Activated CD8-positive, alpha-beta memory T cell treated with anti-CD3 and anti-CD28 coated beads, Interleukin-2, amount 10 ng/mL, durations not matched to agents 7 days and 5 days (primary cell): ENCODE measurements around the gene HIPK2. TPM values are rescaled to one million over a fixed set of nuclear protein-coding genes. Genes with fewer than 3 reads are reported as not detected.

Source experiments
- ATAC-seq: fragments of 150-1000 bp; cut with Tn5 transposase; one replicate; pipeline ENCODE4 v1.10.0; 2021; ENCODE audit warnings: moderate library complexity
- CTCF ChIA-PET: fragments of 350-600 bp; sonication (Branson Sonifier 250); formaldehyde crosslinking; loops from one replicate; lab custom pipeline; 2021; ENCODE audit warnings: antibody characterized with exemption; lab: Charles Lee
- DNase-seq: peaks from one replicate; pipeline ENCODE4 v3.0.0-alpha.2; 2020
- H3K27ac Mint-ChIP-seq: one replicate; pipeline ENCODE4 v1.8.0; 2021; ENCODE audit warnings: mild to moderate bottlenecking, mixed read lengths
- H3K27me3 Mint-ChIP-seq: one replicate; pipeline ENCODE4 v1.8.0; 2021; ENCODE audit warnings: mixed read lengths
- H3K36me3 Mint-ChIP-seq: one replicate; pipeline ENCODE4 v1.8.0; 2021; ENCODE audit warnings: mild to moderate bottlenecking, mixed read lengths
- H3K4me1 Mint-ChIP-seq: one replicate; pipeline ENCODE4 v1.8.0; 2021; ENCODE audit warnings: mixed read lengths
- H3K4me3 Mint-ChIP-seq: one replicate; pipeline ENCODE4 v1.8.0; 2021; ENCODE audit warnings: mild to moderate bottlenecking, moderate library complexity, mixed read lengths
- H3K9me3 Mint-ChIP-seq: one replicate; pipeline ENCODE4 v1.8.0; 2022; ENCODE audit warnings: low read depth, mixed read lengths
- total RNA-seq, 2 experiments: library from RNA; stranded (reverse); gene quantifications; one replicate each; pipeline ENCODE4 v1.2.3, GENCODE V29; 2021

The HIPK2 gene
- total RNA-seq, 2 experiments from 2014 or later, result 20.2 to 21.4 TPM

DNA sequence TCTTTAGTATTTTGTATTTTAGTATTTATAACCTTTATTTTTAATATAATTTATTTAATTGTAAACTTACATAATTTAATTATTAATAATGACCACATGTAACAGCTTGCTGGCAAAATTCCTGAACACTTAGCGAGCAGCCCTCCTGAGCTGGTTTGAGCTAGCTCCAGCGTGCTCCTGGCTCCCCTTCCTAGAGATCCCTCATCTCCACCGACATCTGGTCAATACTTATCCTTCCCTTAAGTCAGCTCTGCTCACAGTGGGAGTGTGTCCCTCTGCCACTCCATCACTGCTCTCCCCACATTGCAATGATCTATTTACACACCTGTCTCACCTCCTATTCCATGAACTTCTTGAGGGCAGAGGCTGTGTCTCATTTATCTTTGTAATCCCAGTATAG, 30.6 kb upstream of the HIPK2 start:
- no peak overlapping the region for H3K27ac Mint-ChIP-seq
- DNase-seq, result no peak
- H3K4me1 Mint-ChIP-seq, result peaks cover 10% of the 10 kb centered on the region
- no peak for ATAC-seq
- H3K4me3 Mint-ChIP-seq, result no peak overlapping the region
- peaks cover 3% of the 10 kb centered on the region for H3K9me3 Mint-ChIP-seq
- CTCF ChIA-PET, result interaction anchor here (1.2 to 1.5 kb wide), 2 partner anchors 16 to 24 kb away, joined by 3 to 4 read pairs; no protein-coding TSS in a partner anchor
- H3K36me3 Mint-ChIP-seq, result no peaks in the 10 kb centered on the region
- H3K27me3 Mint-ChIP-seq, result peaks cover 7% of the 10 kb centered on the region

DNA sequence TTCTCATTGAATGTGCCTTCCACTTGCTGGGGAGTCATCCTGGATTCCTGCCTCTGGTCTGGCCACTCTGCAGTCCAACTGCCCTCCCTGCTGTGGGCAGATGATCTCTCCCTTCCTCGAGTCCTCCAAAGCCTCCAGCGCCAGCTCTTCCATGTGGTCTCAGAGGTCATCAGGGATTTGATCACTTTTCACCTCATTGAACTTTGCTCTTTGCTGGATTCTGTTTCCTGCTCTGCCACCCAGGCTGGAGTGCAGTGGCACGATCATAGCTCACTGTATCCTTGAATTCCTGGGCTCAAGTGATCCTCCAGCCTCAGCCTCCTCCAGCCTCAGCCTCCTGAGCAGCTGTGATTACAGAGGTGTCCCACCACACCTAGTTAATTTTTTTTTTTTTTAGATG, 29.2 kb upstream of the HIPK2 start:
- peaks cover 9% of the 10 kb centered on the region for H3K27me3 Mint-ChIP-seq
- DNase-seq, result no peak
- CTCF ChIA-PET, result no interaction called here

DNA sequence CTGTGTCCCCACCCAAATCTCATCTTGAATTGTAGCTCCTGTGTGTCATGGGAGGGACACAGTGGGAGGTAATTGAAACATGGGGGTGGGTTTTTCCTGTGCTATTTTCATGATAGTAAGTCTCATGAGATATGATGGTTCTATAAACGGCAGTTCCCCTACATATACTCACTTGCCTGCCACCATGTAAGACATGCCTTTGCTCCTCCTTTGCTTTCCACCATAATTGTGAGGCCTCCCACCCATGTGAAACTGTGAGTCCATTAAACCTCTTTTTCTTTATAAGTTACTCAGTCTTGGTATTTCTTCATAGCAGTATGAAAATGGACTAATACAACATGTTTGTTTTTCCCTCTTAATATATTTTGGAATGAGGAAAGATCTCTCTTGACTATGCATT, 26.8 kb upstream of the HIPK2 start:
- H3K4me1 Mint-ChIP-seq, result peaks cover 4% of the 10 kb centered on the region
- H3K27me3 Mint-ChIP-seq, result peaks cover 7% of the 10 kb centered on the region
- peaks cover 4% of the 10 kb centered on the region for H3K36me3 Mint-ChIP-seq
- H3K27ac Mint-ChIP-seq, result no peak overlapping the region
- CTCF ChIA-PET, result no interaction called here
- ATAC-seq (no peak), DNase-seq (no peak)
- peaks cover 10% of the 10 kb centered on the region for H3K9me3 Mint-ChIP-seq
- H3K4me3 Mint-ChIP-seq, result no peak overlapping the region

More for the DNA sequence above, 29.2 kb upstream of the HIPK2 start:
- H3K4me1 Mint-ChIP-seq, result peaks cover 7% of the 10 kb centered on the region
- H3K27ac Mint-ChIP-seq, result no peak overlapping the region
- H3K36me3 Mint-ChIP-seq, result peaks cover 4% of the 10 kb centered on the region
- ATAC-seq, result no peak
- peaks cover 10% of the 10 kb centered on the region for H3K9me3 Mint-ChIP-seq
- no peak overlapping the region for H3K4me3 Mint-ChIP-seq

DNA sequence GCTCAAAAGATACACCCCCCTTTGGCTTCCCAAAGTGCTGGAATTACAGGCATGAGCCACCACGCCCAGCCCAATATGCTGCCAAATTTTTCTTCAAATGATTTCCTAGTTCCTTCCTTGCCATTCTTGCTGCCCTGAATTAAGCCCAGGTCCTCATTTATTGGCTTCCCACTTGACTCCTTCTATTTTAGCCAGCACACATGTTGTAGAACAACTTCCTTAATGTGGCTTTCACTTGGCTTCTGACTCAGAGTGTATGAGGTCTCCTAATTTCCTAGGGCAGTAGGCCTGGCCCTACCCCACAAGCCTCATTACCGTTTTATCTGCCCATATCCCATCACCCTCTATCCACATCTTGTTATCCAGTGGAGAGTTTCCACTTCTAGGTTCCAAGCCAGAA, 21.8 kb upstream of the HIPK2 start:
- peaks cover 6% of the 10 kb centered on the region for H3K36me3 Mint-ChIP-seq
- ATAC-seq (no peak), DNase-seq (no peak)
- CTCF ChIA-PET, result no interaction called here
- H3K27ac Mint-ChIP-seq, result no peak overlapping the region
- peaks cover 5% of the 10 kb centered on the region for H3K4me1 Mint-ChIP-seq
- no peak overlapping the region for H3K4me3 Mint-ChIP-seq
- peaks cover 10% of the 10 kb centered on the region for H3K27me3 Mint-ChIP-seq
- peaks cover 10% of the 10 kb centered on the region for H3K9me3 Mint-ChIP-seq

DNA sequence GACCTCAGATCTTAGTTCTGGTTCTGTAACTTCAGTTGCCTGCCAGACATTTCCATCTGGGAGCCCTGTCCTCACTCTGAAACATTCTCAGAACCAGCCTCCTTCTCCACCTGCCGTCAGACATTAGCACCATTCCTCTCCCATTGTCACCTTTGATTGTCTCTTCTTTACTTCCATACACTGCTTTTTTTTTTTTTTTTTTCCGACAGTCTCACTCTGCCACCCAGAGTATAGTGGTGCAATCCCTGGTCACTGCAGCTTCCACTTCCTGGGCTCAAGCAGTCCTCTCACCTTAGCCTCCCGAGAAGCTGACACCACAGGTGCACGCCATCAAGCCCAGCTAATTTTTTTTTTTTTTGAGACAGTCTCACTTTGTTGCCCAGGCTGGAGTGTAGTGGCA, 21.1 kb upstream of the HIPK2 start:
- peaks cover 10% of the 10 kb centered on the region for H3K9me3 Mint-ChIP-seq
- H3K36me3 Mint-ChIP-seq, result peaks cover 6% of the 10 kb centered on the region
- no peak overlapping the region for H3K27ac Mint-ChIP-seq
- ATAC-seq (no peak), DNase-seq (no peak)
- H3K4me3 Mint-ChIP-seq, result no peak overlapping the region
- peaks cover 10% of the 10 kb centered on the region for H3K27me3 Mint-ChIP-seq
- peaks cover 5% of the 10 kb centered on the region for H3K4me1 Mint-ChIP-seq
- CTCF ChIA-PET, result no interaction called here

DNA sequence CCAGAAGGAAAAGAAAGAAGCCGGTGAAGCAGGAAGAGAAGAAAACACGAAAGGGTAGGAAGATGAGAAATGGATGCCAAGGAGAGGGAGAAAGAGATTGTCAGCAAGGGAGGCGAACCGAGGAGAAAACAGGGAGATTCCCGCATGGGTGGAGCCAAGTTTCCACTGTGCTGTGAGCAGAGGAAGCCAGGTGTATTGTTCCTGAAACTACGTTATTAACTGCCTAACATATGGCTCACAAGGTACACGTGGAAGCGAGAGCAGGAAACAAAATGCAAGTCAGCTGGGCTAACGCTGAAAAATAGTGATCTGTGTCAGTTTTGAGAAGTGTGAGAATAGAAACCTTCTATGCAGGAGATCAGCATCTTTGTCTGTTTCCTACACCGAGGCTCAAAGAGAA, 20.4 kb upstream of the HIPK2 start:
- ATAC-seq (no peak), DNase-seq (no peak)
- H3K4me3 Mint-ChIP-seq, result no peak overlapping the region
- CTCF ChIA-PET, result no interaction called here
- peaks cover 5% of the 10 kb centered on the region for H3K4me1 Mint-ChIP-seq
- H3K9me3 Mint-ChIP-seq, result peaks cover 10% of the 10 kb centered on the region
- no peak overlapping the region for H3K27ac Mint-ChIP-seq
- H3K36me3 Mint-ChIP-seq, result peaks cover 6% of the 10 kb centered on the region
- peaks cover 10% of the 10 kb centered on the region for H3K27me3 Mint-ChIP-seq

DNA sequence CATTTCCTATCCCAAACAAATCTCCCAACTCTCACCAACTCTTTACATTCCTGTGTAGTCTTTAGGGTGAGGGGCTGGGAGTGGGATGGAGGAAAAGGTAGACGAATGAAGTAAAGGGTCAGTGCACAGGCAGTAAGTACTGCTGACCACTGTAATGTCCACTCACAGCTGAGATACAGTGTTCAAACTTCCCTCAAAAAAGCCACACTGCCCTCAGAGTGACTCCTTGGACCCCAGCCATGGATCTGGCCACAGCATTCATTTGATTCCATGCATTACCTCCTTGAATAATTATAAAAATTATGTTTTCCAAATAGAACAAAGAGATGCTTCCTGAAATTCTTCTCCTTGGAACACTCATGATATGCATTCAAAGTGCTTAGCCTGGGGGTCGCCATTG, 19.8 kb upstream of the HIPK2 start:
- H3K27me3 Mint-ChIP-seq, result peaks cover 8% of the 10 kb centered on the region
- ATAC-seq, result no peak

DNA sequence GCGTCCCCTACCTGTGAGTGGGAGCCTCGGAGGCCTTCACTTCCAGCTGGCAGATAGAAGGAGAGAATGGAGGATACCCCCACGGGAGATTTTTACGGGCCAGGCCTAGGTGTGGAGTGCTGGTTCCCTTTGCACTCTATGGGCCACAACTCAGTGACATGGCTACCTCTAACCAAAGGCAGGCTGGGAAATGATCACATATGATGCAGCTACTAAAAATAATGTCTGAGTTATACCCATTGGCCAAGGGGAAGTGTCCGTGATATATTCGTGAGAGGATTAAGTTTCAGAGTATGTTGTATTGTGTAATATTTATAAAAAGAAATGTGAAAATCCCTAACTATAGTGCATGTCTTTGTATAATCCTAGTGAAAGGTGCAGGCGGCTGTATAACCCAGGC, 13.5 kb upstream of the HIPK2 start:
- DNase-seq (no peak), ATAC-seq (no peak)
- CTCF ChIA-PET, result interaction anchor here (1.0 kb wide), 1 partner anchor 141 kb away, joined by 3 read pairs; no protein-coding TSS in a partner anchor
- no peak overlapping the region for H3K27ac Mint-ChIP-seq
- peaks cover 8% of the 10 kb centered on the region for H3K27me3 Mint-ChIP-seq
- no peaks in the 10 kb centered on the region for H3K4me1 Mint-ChIP-seq
- peaks cover 3% of the 10 kb centered on the region for H3K9me3 Mint-ChIP-seq
- no peak overlapping the region for H3K4me3 Mint-ChIP-seq
- peaks cover 3% of the 10 kb centered on the region for H3K36me3 Mint-ChIP-seq

More for the DNA sequence above, 19.8 kb upstream of the HIPK2 start:
- no peak overlapping the region for H3K4me3 Mint-ChIP-seq
- no peak overlapping the region for H3K27ac Mint-ChIP-seq
- DNase-seq, result no peak
- H3K4me1 Mint-ChIP-seq, result peaks cover 5% of the 10 kb centered on the region
- peaks cover 4% of the 10 kb centered on the region for H3K9me3 Mint-ChIP-seq
- CTCF ChIA-PET, result no interaction called here
- peaks cover 4% of the 10 kb centered on the region for H3K36me3 Mint-ChIP-seq

DNA sequence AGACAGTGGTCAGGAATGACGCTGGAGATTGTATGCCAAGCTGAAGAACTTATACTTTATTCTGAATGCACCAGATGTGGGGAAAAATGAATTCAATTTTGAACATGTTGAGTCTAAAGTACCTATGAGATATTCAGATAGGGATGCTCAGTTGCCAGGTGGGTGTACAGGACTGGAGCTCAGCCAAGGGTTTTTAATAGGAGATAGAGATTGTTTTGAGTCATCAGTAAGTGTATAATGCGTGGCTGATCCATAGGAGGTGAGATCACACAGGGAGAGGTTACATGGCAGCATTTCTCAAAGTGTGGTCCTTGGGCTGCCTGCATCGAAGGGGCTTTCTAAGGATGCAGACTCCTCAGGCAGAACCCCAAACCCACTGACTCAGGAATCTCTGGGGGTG, 6.8 kb upstream of the HIPK2 start:
- DNase-seq (no peak), ATAC-seq (no peak)
- CTCF ChIA-PET, result interaction anchor here (0.7 to 1.2 kb wide), 2 partner anchors 139 to 183 kb away, joined by 3 read pairs; no protein-coding TSS in a partner anchor
- Mint-ChIP-seq H3K4me3 (no peak overlapping the region), H3K4me1 (no peaks in the 10 kb centered on the region), H3K9me3 (no peaks in the 10 kb centered on the region), H3K27ac (no peak overlapping the region), H3K27me3 (peaks cover 20% of the 10 kb centered on the region), H3K36me3 (no peaks in the 10 kb centered on the region)

DNA sequence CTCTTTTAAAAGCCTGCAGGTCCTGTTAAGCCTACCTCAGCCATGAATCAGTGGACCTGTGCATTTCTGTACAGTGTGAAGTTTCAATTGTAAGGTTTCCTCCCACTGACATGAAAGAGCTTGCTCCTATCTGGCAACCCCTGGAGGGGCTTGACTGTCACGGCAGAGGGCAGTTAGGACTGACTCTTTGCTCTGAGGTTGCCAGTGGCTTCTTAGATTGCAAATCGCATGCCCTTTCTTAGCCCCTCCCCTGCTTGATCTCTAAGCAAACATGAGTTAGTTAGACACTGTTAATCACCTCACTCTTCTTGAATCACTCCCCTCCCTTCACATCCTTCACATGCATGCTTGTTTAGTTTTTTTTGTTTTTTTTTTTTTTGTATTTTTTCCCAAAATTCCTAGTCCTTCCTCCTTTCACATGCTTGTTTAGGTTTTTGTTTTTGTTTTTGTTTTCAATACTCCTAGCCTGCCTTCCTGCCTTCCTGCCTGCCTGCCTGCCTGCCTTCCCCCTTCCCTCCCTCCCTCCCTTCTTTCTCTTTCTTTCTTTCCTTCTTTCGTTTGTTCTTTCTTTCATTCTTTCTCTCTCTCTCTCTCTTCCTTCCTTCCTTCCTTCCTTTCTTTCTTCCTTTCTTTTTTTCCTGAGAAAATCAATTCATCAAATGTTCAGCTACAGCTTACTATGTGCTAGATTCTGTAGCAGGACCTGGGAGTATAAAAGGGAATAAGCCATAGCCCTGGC, 6.0 kb upstream of the HIPK2 start:
- DNase-seq, result no peak
- no peak for ATAC-seq
- no peak overlapping the region for H3K4me3 Mint-ChIP-seq
- peaks cover 28% of the 10 kb centered on the region for H3K27me3 Mint-ChIP-seq
- H3K9me3 Mint-ChIP-seq, result no peaks in the 10 kb centered on the region
- H3K27ac Mint-ChIP-seq, result no peak overlapping the region
- CTCF ChIA-PET, result interaction anchor here (1.0 to 1.2 kb wide), 2 partner anchors 182 to 219 kb away, joined by 3 read pairs; no protein-coding TSS in a partner anchor
- peaks cover 3% of the 10 kb centered on the region for H3K4me1 Mint-ChIP-seq
- H3K36me3 Mint-ChIP-seq, result no peaks in the 10 kb centered on the region

DNA sequence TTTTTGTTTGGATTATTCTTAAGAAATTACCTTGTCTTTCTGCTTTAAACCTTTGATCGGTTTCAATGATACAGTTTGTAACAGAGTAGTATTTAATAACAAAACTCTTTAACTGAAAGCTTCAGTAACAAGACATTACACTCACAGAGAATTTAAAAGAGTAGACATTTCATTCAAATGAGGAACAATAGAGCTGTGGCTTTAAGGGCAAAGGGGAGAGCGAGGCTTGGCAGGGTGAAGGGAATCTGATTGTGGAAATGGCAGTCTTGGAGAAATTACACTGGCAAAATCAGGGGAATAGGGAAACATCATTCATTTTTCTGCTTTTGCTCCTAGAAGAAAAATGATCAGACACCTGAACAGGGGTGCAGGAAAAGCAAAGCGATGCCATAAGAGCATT, 5.1 kb upstream of the HIPK2 start:
- Mint-ChIP-seq H3K36me3 (peaks cover 2% of the 10 kb centered on the region), H3K4me1 (peaks cover 8% of the 10 kb centered on the region), H3K27me3 (peaks cover 31% of the 10 kb centered on the region), H3K27ac (no peak overlapping the region), H3K9me3 (no peaks in the 10 kb centered on the region), H3K4me3 (no peak overlapping the region)
- CTCF ChIA-PET, result interaction anchor here (1.0 kb wide), 1 partner anchor 219 kb away, joined by 3 read pairs; no protein-coding TSS in a partner anchor
- ATAC-seq (no peak), DNase-seq (no peak)

DNA sequence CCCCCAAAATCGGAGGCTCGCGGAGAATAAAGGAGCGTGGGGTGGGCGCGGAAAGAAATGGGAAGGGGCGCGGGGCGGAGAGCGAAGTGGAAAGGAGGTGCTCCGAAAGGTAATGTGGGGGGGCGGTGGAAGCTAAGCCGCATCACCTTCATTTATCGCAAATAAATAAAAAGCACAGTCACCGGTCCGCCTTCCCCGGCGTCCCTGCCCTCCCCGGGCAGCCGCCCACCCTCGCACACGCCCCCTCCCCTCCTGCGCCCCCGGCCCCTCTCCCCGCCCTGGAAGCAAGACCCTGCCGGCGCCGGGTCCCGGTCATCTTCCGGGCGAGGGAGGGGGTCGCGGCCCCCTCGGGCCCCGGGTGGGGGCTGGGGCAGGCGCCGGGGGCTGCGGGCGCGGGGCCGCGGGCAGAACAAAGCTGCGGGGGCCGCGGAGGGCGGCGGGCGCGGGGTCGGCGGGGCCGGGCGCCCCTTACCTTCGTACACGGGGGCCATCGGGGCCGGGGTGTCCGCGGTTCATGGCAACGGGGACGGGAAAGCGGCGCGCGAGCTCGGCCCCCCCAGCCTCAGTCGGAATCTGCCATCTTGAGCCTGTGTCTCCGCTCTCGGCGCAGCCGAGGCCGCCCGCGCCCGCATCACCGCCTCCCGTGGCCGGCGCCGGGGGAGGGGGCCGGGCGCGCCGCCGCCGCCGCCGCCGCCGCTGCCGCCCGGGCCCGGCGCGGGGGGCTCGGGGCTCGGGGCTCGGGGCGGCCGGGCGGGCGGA, 486 bp downstream of the HIPK2 start:
- Mint-ChIP-seq H3K4me3 (peak overlapping the region; percentile 90), H3K4me1 (peaks cover 41% of the 10 kb centered on the region), H3K27ac (peak overlapping the region; percentile 97), H3K36me3 (peaks cover 5% of the 10 kb centered on the region), H3K9me3 (no peaks in the 10 kb centered on the region), H3K27me3 (peaks cover 24% of the 10 kb centered on the region)
- DNase-seq (no peak), ATAC-seq (peak; percentile 41)
- CTCF ChIA-PET, result interaction anchor here (0.7 to 1.5 kb wide), 7 partner anchors 9 to 225 kb away, joined by 3 to 6 read pairs (median 4); no protein-coding TSS in a partner anchor

DNA sequence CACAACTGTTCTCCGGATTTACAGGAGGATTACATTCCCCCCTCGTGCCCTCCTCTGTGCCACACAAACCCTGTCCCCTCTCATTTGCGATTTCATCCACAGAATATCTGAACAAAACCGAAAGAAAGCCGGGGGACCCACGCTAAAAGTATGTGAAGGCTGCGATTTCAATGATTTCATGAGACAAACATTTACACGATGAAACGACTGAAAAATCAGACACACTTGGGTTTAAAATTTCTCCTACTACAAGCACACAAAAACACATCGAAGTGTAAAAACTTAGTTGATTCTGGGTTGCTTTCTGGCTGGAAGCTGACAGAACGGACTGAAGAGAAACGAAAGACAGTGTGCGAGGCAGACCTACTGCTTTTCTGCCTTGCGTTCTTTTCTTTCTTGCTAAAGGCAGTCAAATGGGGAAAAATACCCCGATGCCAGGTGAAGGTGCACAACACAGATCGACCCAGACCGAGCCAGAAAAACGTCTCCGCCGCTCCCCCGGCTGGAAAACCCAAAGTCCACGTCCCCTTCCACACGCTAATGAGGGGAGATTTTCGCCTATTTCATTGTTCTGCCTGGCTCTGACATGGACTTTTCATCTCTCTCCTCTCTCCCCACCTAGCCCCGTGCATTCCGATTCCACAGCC, 1.2 kb downstream of the HIPK2 start:
- CTCF ChIA-PET, result interaction anchor here (0.7 to 1.5 kb wide), 3 partner anchors 8 to 226 kb away, joined by 3 to 4 read pairs (median 3); no protein-coding TSS in a partner anchor
- no peaks in the 10 kb centered on the region for H3K9me3 Mint-ChIP-seq
- H3K27ac Mint-ChIP-seq, result peak overlapping the region; percentile 97
- H3K36me3 Mint-ChIP-seq, result peaks cover 5% of the 10 kb centered on the region
- peaks cover 22% of the 10 kb centered on the region for H3K27me3 Mint-ChIP-seq
- peak overlapping the region; percentile 90 for H3K4me3 Mint-ChIP-seq
- ATAC-seq, result no peak
- DNase-seq, result peak; percentile 48
- H3K4me1 Mint-ChIP-seq, result peaks cover 46% of the 10 kb centered on the region
